K562 (cell line): Measurements from ENCODE around the gene SIRT7.

Experiments used
- GABPA ChIP-seq: fragments of 200-800 bp; sonication (Bioruptor generic); conservative IDR thresholded peaks from 2 replicates; pipeline ENCODE4 v1.6.1; 2016; ENCODE audit warnings: low read depth, missing genetic modification characterization, missing compliant biosample characterization
- POLR2A ChIP-seq: fragments of 450-650 bp; conservative IDR thresholded peaks from 2 replicates; pipeline ENCODE4 v1.6.1; 2016
- RBM17 ChIP-seq: fragments of 200-400 bp; formaldehyde crosslinking; IDR thresholded peaks from 2 replicates; pipeline ENCODE4 v1.6.1; 2017; ENCODE audit warnings: low read depth, mild to moderate bottlenecking, low read length, borderline replicate concordance

- no peak for TF ChIP-seq POLR2A
- no peak for TF ChIP-seq GABPA (tag)
- no peak for TF ChIP-seq RBM17
Observed at GRCh38 chr17:81957691-81958432, 39.9 kb upstream of the SIRT7 start.
